Measurements from ENCODE around the gene PDE6H. TPM values are rescaled to one million over a fixed set of nuclear protein-coding genes. Genes with fewer than 3 reads are reported as not detected.
A peak's percentile ranks its signal among the peaks of the same experiment; 100 is the strongest.

Gene PDE6H
- total RNA-seq, 3 donors from 2014 or later = 0.55 TPM; not detected in 2

- TF ChIP-seq CTCF (IDR thresholded peaks at IDR 0.05) = no peak
- H3K4me3 ChIP-seq = no peak overlapping the region
- no peaks in the 10 kb centered on the region for H3K4me1 ChIP-seq (ENCODE audit: low read depth)
- intact Hi-C loops (cut with DNase I, micrococcal nuclease) = no loop called here
- DNase-seq (no peak), ATAC-seq (peak; percentile 54)
- H3K9me3 ChIP-seq = no peaks in the 10 kb centered on the region
- no peaks in the 10 kb centered on the region for H3K36me3 ChIP-seq (ENCODE audit: low read depth)
Measured at GRCh38 chr12:14974633-14975032, 1.8 kb downstream of the PDE6H start.

GRCh38 chr12:14975457-14975856 is 2.6 kb downstream of the PDE6H start:
- intact Hi-C loops (cut with DNase I, micrococcal nuclease) = no loop called here
- ATAC-seq (peak; percentile 24), DNase-seq (no peak)
- no peaks in the 10 kb centered on the region for H3K9me3 ChIP-seq
- no peak for TF ChIP-seq CTCF (IDR thresholded peaks at IDR 0.05)
- H3K36me3 ChIP-seq (ENCODE audit: low read depth) = no peaks in the 10 kb centered on the region
- H3K4me3 ChIP-seq = no peak overlapping the region
- no peaks in the 10 kb centered on the region for H3K4me1 ChIP-seq (ENCODE audit: low read depth)

GRCh38 chr12:14976658-14977057 is 3.8 kb downstream of the PDE6H start:
- intact Hi-C loops (cut with DNase I, micrococcal nuclease) = no loop called here
- no peak for ATAC-seq
- DNase-seq = no peak
- Histone ChIP-seq H3K9me3 (no peaks in the 10 kb centered on the region), H3K4me1 (ENCODE audit: low read depth) (no peaks in the 10 kb centered on the region), H3K4me3 (no peak overlapping the region), H3K36me3 (ENCODE audit: low read depth) (no peaks in the 10 kb centered on the region)
- no peak for TF ChIP-seq CTCF (IDR thresholded peaks at IDR 0.05)

- intact Hi-C loops (cut with DNase I, micrococcal nuclease) = no loop called here
- Histone ChIP-seq H3K36me3 (ENCODE audit: low read depth) (no peaks in the 10 kb centered on the region), H3K4me3 (no peak overlapping the region), H3K9me3 (no peaks in the 10 kb centered on the region), H3K4me1 (ENCODE audit: low read depth) (no peaks in the 10 kb centered on the region)
- no peak for TF ChIP-seq CTCF (IDR thresholded peaks at IDR 0.05)
- DNase-seq = no peak
- no peak for ATAC-seq
Measured at GRCh38 chr12:14979468-14979867, 6.6 kb downstream of the PDE6H start.

GRCh38 chr12:14981049-14981448 is 8.2 kb downstream of the PDE6H start:
- ATAC-seq = peak; percentile 59
- H3K4me3 ChIP-seq = no peak overlapping the region

More at GRCh38 chr12:14981049-14981448, 8.2 kb downstream of the PDE6H start:
- Histone ChIP-seq H3K4me1 (ENCODE audit: low read depth) (no peaks in the 10 kb centered on the region), H3K9me3 (no peaks in the 10 kb centered on the region), H3K36me3 (ENCODE audit: low read depth) (no peaks in the 10 kb centered on the region)
- intact Hi-C loops (cut with DNase I, micrococcal nuclease) = no loop called here
- DNase-seq = no peak
- no peak for TF ChIP-seq CTCF (IDR thresholded peaks at IDR 0.05)
